WTC11 (cell line): ENCODE data around the gene NELL2.

ENCODE experiments used
- CREB1 ChIP-seq: sonication (generic); formaldehyde crosslinking; IDR thresholded peaks from 2 replicates; pipeline ENCODE4 v1.8.0; 2023; ENCODE audit warnings: mild to moderate bottlenecking, missing genetic modification reagents
- NR3C1 ChIP-seq: sonication (generic); formaldehyde crosslinking; conservative IDR thresholded peaks from 2 replicates; pipeline ENCODE4 v1.8.1; 2023; ENCODE audit warnings: low read depth, mild to moderate bottlenecking, missing genetic modification reagents
- RELA ChIP-seq: sonication (generic); formaldehyde crosslinking; IDR thresholded peaks from 2 replicates; pipeline ENCODE4 v1.8.1; 2022; ENCODE audit warnings: missing genetic modification reagents, mild to moderate bottlenecking, borderline replicate concordance
- TF ChIP-seq, protein P1 (sequence below): fragments of 200-600 bp; IDR thresholded peaks from 2 replicates; pipeline ENCODE4 v1.8.0; 2022; ENCODE audit warnings: antibody characterized with exemption
- TF ChIP-seq, protein P2 (sequence below): sonication (generic); formaldehyde crosslinking; IDR thresholded peaks from 2 replicates; pipeline ENCODE4 v1.8.1; 2022; ENCODE audit warnings: mild to moderate bottlenecking, missing genetic modification reagents, moderate library complexity, borderline replicate concordance
- TF ChIP-seq, protein P3 (sequence below): sonication (generic); formaldehyde crosslinking; IDR thresholded peaks from 2 replicates; pipeline ENCODE4 v1.8.1; 2023; ENCODE audit warnings: mild to moderate bottlenecking, missing genetic modification reagents, borderline replicate concordance

DNA sequence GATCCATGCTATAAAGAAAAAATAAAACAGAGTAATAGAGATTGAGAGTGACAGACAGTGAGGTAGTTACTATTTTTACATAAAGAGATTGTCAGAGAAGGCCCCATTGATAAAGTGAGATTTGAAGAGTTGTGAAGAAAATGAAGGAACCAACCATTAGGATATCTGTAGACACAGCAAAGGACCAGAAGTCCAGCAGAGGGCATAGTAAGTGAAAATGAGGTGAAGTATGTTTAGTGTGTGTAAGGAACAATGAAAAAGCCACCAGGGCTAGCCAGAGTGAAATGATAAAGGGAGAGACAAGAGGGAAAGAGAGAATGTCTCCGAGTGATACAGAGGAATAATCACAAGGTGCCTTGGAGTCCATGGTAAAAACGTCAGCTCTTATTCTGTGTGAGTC lies 411.0 kb downstream of the NELL2 start:
- TF ChIP-seq, protein P1, sequence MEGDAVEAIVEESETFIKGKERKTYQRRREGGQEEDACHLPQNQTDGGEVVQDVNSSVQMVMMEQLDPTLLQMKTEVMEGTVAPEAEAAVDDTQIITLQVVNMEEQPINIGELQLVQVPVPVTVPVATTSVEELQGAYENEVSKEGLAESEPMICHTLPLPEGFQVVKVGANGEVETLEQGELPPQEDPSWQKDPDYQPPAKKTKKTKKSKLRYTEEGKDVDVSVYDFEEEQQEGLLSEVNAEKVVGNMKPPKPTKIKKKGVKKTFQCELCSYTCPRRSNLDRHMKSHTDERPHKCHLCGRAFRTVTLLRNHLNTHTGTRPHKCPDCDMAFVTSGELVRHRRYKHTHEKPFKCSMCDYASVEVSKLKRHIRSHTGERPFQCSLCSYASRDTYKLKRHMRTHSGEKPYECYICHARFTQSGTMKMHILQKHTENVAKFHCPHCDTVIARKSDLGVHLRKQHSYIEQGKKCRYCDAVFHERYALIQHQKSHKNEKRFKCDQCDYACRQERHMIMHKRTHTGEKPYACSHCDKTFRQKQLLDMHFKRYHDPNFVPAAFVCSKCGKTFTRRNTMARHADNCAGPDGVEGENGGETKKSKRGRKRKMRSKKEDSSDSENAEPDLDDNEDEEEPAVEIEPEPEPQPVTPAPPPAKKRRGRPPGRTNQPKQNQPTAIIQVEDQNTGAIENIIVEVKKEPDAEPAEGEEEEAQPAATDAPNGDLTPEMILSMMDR = no peak
- TF ChIP-seq, protein P2, sequence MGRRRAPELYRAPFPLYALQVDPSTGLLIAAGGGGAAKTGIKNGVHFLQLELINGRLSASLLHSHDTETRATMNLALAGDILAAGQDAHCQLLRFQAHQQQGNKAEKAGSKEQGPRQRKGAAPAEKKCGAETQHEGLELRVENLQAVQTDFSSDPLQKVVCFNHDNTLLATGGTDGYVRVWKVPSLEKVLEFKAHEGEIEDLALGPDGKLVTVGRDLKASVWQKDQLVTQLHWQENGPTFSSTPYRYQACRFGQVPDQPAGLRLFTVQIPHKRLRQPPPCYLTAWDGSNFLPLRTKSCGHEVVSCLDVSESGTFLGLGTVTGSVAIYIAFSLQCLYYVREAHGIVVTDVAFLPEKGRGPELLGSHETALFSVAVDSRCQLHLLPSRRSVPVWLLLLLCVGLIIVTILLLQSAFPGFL = no peak
- TF ChIP-seq CREB1 (CRISPR knock-in tag) = no peak
- no peak for TF ChIP-seq RELA (CRISPR knock-in tag)
- TF ChIP-seq, protein P3, sequence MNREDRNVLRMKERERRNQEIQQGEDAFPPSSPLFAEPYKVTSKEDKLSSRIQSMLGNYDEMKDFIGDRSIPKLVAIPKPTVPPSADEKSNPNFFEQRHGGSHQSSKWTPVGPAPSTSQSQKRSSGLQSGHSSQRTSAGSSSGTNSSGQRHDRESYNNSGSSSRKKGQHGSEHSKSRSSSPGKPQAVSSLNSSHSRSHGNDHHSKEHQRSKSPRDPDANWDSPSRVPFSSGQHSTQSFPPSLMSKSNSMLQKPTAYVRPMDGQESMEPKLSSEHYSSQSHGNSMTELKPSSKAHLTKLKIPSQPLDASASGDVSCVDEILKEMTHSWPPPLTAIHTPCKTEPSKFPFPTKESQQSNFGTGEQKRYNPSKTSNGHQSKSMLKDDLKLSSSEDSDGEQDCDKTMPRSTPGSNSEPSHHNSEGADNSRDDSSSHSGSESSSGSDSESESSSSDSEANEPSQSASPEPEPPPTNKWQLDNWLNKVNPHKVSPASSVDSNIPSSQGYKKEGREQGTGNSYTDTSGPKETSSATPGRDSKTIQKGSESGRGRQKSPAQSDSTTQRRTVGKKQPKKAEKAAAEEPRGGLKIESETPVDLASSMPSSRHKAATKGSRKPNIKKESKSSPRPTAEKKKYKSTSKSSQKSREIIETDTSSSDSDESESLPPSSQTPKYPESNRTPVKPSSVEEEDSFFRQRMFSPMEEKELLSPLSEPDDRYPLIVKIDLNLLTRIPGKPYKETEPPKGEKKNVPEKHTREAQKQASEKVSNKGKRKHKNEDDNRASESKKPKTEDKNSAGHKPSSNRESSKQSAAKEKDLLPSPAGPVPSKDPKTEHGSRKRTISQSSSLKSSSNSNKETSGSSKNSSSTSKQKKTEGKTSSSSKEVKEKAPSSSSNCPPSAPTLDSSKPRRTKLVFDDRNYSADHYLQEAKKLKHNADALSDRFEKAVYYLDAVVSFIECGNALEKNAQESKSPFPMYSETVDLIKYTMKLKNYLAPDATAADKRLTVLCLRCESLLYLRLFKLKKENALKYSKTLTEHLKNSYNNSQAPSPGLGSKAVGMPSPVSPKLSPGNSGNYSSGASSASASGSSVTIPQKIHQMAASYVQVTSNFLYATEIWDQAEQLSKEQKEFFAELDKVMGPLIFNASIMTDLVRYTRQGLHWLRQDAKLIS (CRISPR knock-in tag) = no peak
- no peak for TF ChIP-seq NR3C1 (CRISPR knock-in tag)
